GM23338 (cell line): Measurements from ENCODE around the gene EXOC4. TPM values are rescaled to one million over a fixed set of nuclear protein-coding genes. Genes with fewer than 3 reads are reported as not detected.

ENCODE experiments used
- ATAC-seq: fragments of 200-7000 bp; cut with Tn5 transposase; 3 replicates; pipeline ENCODE4 v1.9.1; 2020
- DNase-seq: peaks from one replicate; pipeline ENCODE4 v3.0.0-alpha.2; 2015; ENCODE audit warnings: low spot score
- H2AFZ ChIP-seq: fragments of 200-600 bp; sonication (generic); 2 replicates; pipeline ENCODE4 v1.8.0; 2016; ENCODE audit warnings: antibody characterized with exemption, mild to moderate bottlenecking, moderate library complexity
- H3F3A ChIP-seq: fragments of 200-600 bp; sonication (generic); replicated peaks from 2 replicates; pipeline ENCODE4 v1.8.0; 2017; ENCODE audit warnings: antibody characterized with exemption, mixed run types, low read depth
- H3K27ac ChIP-seq: fragments of 200-600 bp; sonication (generic); 2 replicates; pipeline ENCODE4 v1.6.1; 2016; ENCODE audit warnings: low read depth
- H3K27me3 ChIP-seq: fragments of 200-600 bp; sonication (generic); 2 replicates; pipeline ENCODE4 v1.8.0; 2016; ENCODE audit warnings: mild to moderate bottlenecking, mixed run types, moderate library complexity; ENCODE audit not compliant: insufficient read depth
- H3K36me3 ChIP-seq: fragments of 200-600 bp; sonication (generic); 2 replicates; pipeline ENCODE4 v1.8.0; 2016; ENCODE audit warnings: mild to moderate bottlenecking; ENCODE audit not compliant: insufficient read depth
- H3K4me1 ChIP-seq: fragments of 200-600 bp; sonication (generic); 2 replicates; pipeline ENCODE4 v1.8.0; 2016; ENCODE audit warnings: mild to moderate bottlenecking, moderate library complexity; ENCODE audit not compliant: insufficient read depth
- H3K4me2 ChIP-seq: fragments of 200-600 bp; sonication (generic); 2 replicates; pipeline ENCODE4 v1.7.1; 2017; ENCODE audit warnings: mixed run types
- H3K4me3 ChIP-seq: fragments of 200-600 bp; sonication (generic); 2 replicates; pipeline ENCODE4 v1.6.1; 2016; ENCODE audit warnings: mixed run types
- H3K79me2 ChIP-seq: fragments of 200-600 bp; sonication (generic); replicated peaks from 2 replicates; pipeline ENCODE4 v1.8.0; 2017; ENCODE audit warnings: mild to moderate bottlenecking; ENCODE audit not compliant: insufficient read depth
- H3K9me2 ChIP-seq: fragments of 200-600 bp; sonication (generic); 2 replicates; pipeline ENCODE4 v1.8.0; 2017; ENCODE audit not compliant: insufficient read depth
- H4K20me1 ChIP-seq: fragments of 200-600 bp; sonication (generic); replicated peaks from 2 replicates; pipeline ENCODE4 v1.8.0; 2017; ENCODE audit warnings: mild to moderate bottlenecking; ENCODE audit not compliant: insufficient read depth
- H3K27ac Mint-ChIP-seq: 2 replicates; pipeline ENCODE4 v1.8.0; 2020; ENCODE audit warnings: inconsistent platforms, mild to moderate bottlenecking, moderate library complexity, mixed read lengths
- H3K27me3 Mint-ChIP-seq: 3 replicates; pipeline ENCODE4 v1.8.0; 2022; ENCODE audit warnings: low read depth, mild to moderate bottlenecking, moderate library complexity, mixed read lengths, inconsistent platforms; ENCODE audit not compliant: insufficient read depth, poor library complexity
- H3K36me3 Mint-ChIP-seq: 3 replicates; pipeline ENCODE4 v1.8.0; 2021; ENCODE audit warnings: low read depth, mild to moderate bottlenecking, inconsistent platforms, moderate library complexity, mixed read lengths
- H3K4me1 Mint-ChIP-seq: 3 replicates; pipeline ENCODE4 v1.8.0; 2020; ENCODE audit warnings: mild to moderate bottlenecking, inconsistent platforms, mixed read lengths
- H3K4me3 Mint-ChIP-seq: 3 replicates; pipeline ENCODE4 v1.8.0; 2021; ENCODE audit warnings: moderate library complexity, mild to moderate bottlenecking, inconsistent platforms, mixed read lengths
- H3K9me3 Mint-ChIP-seq: 3 replicates; pipeline ENCODE4 v1.8.0; 2020; ENCODE audit warnings: moderate library complexity, mild to moderate bottlenecking, inconsistent platforms, mixed read lengths
- CREB1 ChIP-seq: fragments of 250-450 bp; sonication (Bioruptor Pico); IDR thresholded peaks from 2 replicates; pipeline ENCODE4 v1.5.0; 2020; ENCODE audit warnings: low read depth, mild to moderate bottlenecking, moderate library complexity
- EZH2 ChIP-seq: fragments of 200-600 bp; sonication (generic); IDR thresholded peaks from one replicate; pipeline ENCODE4 v1.8.0; 2017; ENCODE audit warnings: antibody characterized with exemption, mild to moderate bottlenecking, low read depth; ENCODE audit not compliant: unreplicated experiment
- EZH2phosphoT487 ChIP-seq: fragments of 200-600 bp; sonication (generic); IDR thresholded peaks from one replicate; pipeline ENCODE4 v1.8.1; 2018; ENCODE audit warnings: antibody characterized with exemption; ENCODE audit not compliant: unreplicated experiment
- JUNB ChIP-seq: IDR thresholded peaks from one replicate; pipeline ENCODE4 v1.6.1; 2016; ENCODE audit warnings: antibody characterized with exemption; ENCODE audit not compliant: unreplicated experiment
- NANOG ChIP-seq: IDR thresholded peaks from 2 replicates; pipeline ENCODE4 v1.6.1; 2016; ENCODE audit warnings: antibody characterized with exemption, borderline replicate concordance
- REST ChIP-seq: IDR thresholded peaks from one replicate; pipeline ENCODE4 v1.6.1; 2018; ENCODE audit warnings: antibody characterized with exemption; ENCODE audit not compliant: unreplicated experiment
- STAT1 ChIP-seq: IDR thresholded peaks from one replicate; pipeline ENCODE4 v1.6.1; 2016; ENCODE audit warnings: antibody characterized with exemption; ENCODE audit not compliant: unreplicated experiment
- ZNF114 ChIP-seq: fragments of 250-450 bp; sonication (Bioruptor Pico); IDR thresholded peaks from 2 replicates; pipeline ENCODE4 v1.5.0; 2020; ENCODE audit warnings: mild to moderate bottlenecking, moderate library complexity
- ZNF331 ChIP-seq: fragments of 250-450 bp; sonication (Bioruptor Pico); IDR thresholded peaks from 2 replicates; pipeline ENCODE4 v1.5.0; 2020; ENCODE audit warnings: low read depth, mild to moderate bottlenecking, moderate library complexity
- polyA plus RNA-seq: library from polyadenylated mRNA; unstranded; fragments of >200 nt; fragmentation: Nextera tagmentation; extraction: Ambion mirVana; gene quantifications from 2 replicates; pipeline ENCODE4 v1.2.1, GENCODE V29; 2016
- total RNA-seq: library from RNA; depleted of rRNA; stranded (reverse); fragments of >200 nt; shearing (Covaris generic); gene quantifications from 2 replicates; pipeline ENCODE4 v1.2.3, GENCODE V29; 2014
- TF ChIP-seq, protein P1 (sequence below), 2 experiments: fragments of 200-600 bp in 1 of 2; sonication (generic) in 1 of 2; conservative IDR thresholded peaks; 2 replicates each; pipeline versions ENCODE4 v1.5.1 to v1.6.1; 2016 to 2017; ENCODE audit warnings: antibody characterized with exemption in 2 of 2, low read depth in 2 of 2, mild to moderate bottlenecking in 2 of 2, moderate library complexity in 1 of 2

EXOC4 gene
- total and polyA plus RNA-seq, 2 experiments from 2014 or later, result 37.5 to 52.7 TPM

GRCh38 chr7:133837224-133837623 is 584.3 kb downstream of the EXOC4 start (continued):
- TF ChIP-seq, protein P1, sequence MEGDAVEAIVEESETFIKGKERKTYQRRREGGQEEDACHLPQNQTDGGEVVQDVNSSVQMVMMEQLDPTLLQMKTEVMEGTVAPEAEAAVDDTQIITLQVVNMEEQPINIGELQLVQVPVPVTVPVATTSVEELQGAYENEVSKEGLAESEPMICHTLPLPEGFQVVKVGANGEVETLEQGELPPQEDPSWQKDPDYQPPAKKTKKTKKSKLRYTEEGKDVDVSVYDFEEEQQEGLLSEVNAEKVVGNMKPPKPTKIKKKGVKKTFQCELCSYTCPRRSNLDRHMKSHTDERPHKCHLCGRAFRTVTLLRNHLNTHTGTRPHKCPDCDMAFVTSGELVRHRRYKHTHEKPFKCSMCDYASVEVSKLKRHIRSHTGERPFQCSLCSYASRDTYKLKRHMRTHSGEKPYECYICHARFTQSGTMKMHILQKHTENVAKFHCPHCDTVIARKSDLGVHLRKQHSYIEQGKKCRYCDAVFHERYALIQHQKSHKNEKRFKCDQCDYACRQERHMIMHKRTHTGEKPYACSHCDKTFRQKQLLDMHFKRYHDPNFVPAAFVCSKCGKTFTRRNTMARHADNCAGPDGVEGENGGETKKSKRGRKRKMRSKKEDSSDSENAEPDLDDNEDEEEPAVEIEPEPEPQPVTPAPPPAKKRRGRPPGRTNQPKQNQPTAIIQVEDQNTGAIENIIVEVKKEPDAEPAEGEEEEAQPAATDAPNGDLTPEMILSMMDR (conservative IDR thresholded peaks at IDR 0.05; ENCODE audit: low read depth in 2 of 2), result no peak
- TF ChIP-seq NANOG (no peak), REST (no peak), STAT1 (no peak), ZNF331 (no peak), EZH2phosphoT487 (no peak), JUNB (no peak)

DNA sequence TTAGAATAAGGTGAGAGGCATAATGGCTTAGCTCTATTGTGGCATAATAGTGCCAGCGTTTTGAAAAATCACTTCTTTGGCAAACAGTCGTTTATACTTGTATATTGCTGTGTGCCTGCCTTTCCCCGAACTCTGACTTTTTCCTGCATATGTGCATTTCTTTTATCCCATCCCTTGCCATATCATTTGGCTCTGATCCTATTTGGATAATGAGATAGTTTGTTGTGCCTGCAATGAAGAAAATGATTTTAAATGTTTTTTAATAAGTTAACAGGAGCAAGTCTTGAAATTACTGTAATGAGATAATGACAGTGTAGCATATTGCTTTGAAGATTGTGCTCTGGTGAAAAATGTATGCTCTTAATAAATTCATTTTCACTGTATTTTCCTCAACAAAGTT is 586.2 kb downstream of the EXOC4 start:
- no peak for DNase-seq

DNA sequence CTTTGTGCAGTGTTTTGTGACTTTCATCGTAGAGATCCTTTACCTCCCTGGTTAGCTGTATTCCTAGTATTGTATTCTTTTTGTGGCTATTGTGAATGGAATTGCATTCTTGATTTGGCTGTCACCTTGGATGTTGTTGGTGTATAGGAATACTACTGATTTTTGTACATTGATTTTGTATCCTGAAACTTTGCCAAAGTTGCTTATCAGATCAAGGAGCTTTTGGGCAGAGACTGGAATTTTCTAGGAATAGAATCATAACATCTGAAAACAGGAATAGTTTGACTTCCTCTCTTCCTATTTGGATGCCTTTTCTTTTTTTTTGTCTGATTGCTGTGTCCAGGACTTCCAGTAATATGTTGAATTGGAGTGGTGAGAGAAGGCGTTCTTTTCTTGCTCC is 590.5 kb downstream of the EXOC4 start:
- H4K20me1 ChIP-seq, result no peaks in the 10 kb centered on the region; the same call in 1 of the 2 replicates
- H3K4me3 Mint-ChIP-seq, result no peak overlapping the region
- no peaks in the 10 kb centered on the region for H3F3A ChIP-seq
- no peaks in the 10 kb centered on the region; the same call in 1 of the 2 replicates for H3K4me1 ChIP-seq
- no peaks in the 10 kb centered on the region for H3K9me3 Mint-ChIP-seq
- H3K27ac ChIP-seq, result no peak overlapping the region
- H3K36me3 ChIP-seq, result no peaks in the 10 kb centered on the region
- no peak overlapping the region for H2AFZ ChIP-seq
- H3K9me2 ChIP-seq, result no peaks in the 10 kb centered on the region
- ATAC-seq, result no peak
- H3K4me2 ChIP-seq, result no peak overlapping the region
- H3K27ac Mint-ChIP-seq, result no peak overlapping the region
- H3K79me2 ChIP-seq, result no peaks in the 10 kb centered on the region
- no peak overlapping the region for H3K4me3 ChIP-seq
- no peaks in the 10 kb centered on the region for H3K36me3 Mint-ChIP-seq
- peaks cover 8% of the 10 kb centered on the region; the same call in 2 of the 3 replicates for H3K4me1 Mint-ChIP-seq
- no peaks in the 10 kb centered on the region for H3K27me3 ChIP-seq
- no peak for DNase-seq
- no peaks in the 10 kb centered on the region for H3K27me3 Mint-ChIP-seq
- no peak for TF ChIP-seq NANOG
- no peak for TF ChIP-seq REST
- TF ChIP-seq CREB1, result no peak
- no peak for TF ChIP-seq ZNF114
- TF ChIP-seq EZH2, result no peak
- TF ChIP-seq EZH2phosphoT487, result no peak
- no peak for TF ChIP-seq JUNB

More for the DNA sequence above, 586.2 kb downstream of the EXOC4 start:
- no peaks in the 10 kb centered on the region for H3K27me3 ChIP-seq
- H3K4me3 ChIP-seq, result no peak overlapping the region
- TF ChIP-seq CREB1, result no peak
- TF ChIP-seq ZNF331, result no peak
- no peaks in the 10 kb centered on the region for H3K9me2 ChIP-seq
- H3K79me2 ChIP-seq, result no peaks in the 10 kb centered on the region
- H3F3A ChIP-seq, result no peaks in the 10 kb centered on the region
- Mint-ChIP-seq H3K27ac (no peak overlapping the region), H3K36me3 (no peaks in the 10 kb centered on the region), H3K27me3 (no peaks in the 10 kb centered on the region), H3K4me3 (no peak overlapping the region), H3K9me3 (no peaks in the 10 kb centered on the region), H3K4me1 (peaks cover 26% of the 10 kb centered on the region)
- no peaks in the 10 kb centered on the region for H3K36me3 ChIP-seq
- H3K4me1 ChIP-seq, result peaks cover 3% of the 10 kb centered on the region; the same call in 1 of the 2 replicates
- H4K20me1 ChIP-seq, result no peaks in the 10 kb centered on the region; the same call in 1 of the 2 replicates
- no peak overlapping the region for H3K4me2 ChIP-seq
- no peak overlapping the region for H2AFZ ChIP-seq
- H3K27ac ChIP-seq, result no peak overlapping the region
- no peak for ATAC-seq
